ENCODE data around the gene TMEM35B. TPM values are rescaled to one million over a fixed set of nuclear protein-coding genes. Genes with fewer than 3 reads are reported as not detected.
"Not testable (repeated sequence)": the region's sequence is repeated elsewhere in the genome, so short reads cannot be mapped to it uniquely, and the experiment has no call there.

TMEM35B gene
- total RNA-seq, 4 donors from 2014 or later = 50.1 to 123 (median 67.0) TPM

- H3K9me3 ChIP-seq = no peaks in the 10 kb centered on the region
- no peaks in the 10 kb centered on the region for H3K27me3 ChIP-seq
- DNase-seq = peak; percentile 53 to 56
- H3K4me1 ChIP-seq = peaks cover 2 to 15% of the 10 kb centered on the region in 2 donors
- WGBS, 2 donors = 34 to 41% methylated on average over 8 of the region's 8 CpGs
- H3K27ac ChIP-seq = no peak overlapping the region
- no peak overlapping the region for H3K4me3 ChIP-seq (replicated peaks in 1 of 3)
- no peaks in the 10 kb centered on the region for H3K36me3 ChIP-seq
- intact Hi-C loops (cut with DNase I) = no loop called here
- no peak for TF ChIP-seq POLR2A (IDR thresholded peaks at IDR 0.05)
- no peak for TF ChIP-seq CTCF (IDR thresholded peaks at IDR 0.05)
Observed at GRCh38 chr1:34974626-34975025, 10.5 kb downstream of the TMEM35B start.

GRCh38 chr1:34973326-34973725 is 11.8 kb downstream of the TMEM35B start:
- H3K4me1 ChIP-seq = peaks cover 2 to 15% of the 10 kb centered on the region in 2 donors
- no peaks in the 10 kb centered on the region for H3K9me3 ChIP-seq
- no peaks in the 10 kb centered on the region for H3K27me3 ChIP-seq
- DNase-seq = no peak
- WGBS, 2 donors = 90 to 100% methylated on average over 3 of the region's 3 CpGs
- H3K36me3 ChIP-seq = no peaks in the 10 kb centered on the region
- intact Hi-C loops (cut with DNase I) = no loop called here
- TF ChIP-seq CTCF (IDR thresholded peaks at IDR 0.05) (no peak), POLR2A (IDR thresholded peaks at IDR 0.05) (no peak)
- no peak overlapping the region for H3K4me3 ChIP-seq (replicated peaks in 1 of 3)
- H3K27ac ChIP-seq = no peak overlapping the region

- Histone ChIP-seq H3K27me3 (no peaks in the 10 kb centered on the region), H3K9me3 (no peaks in the 10 kb centered on the region), H3K27ac (no peak overlapping the region), H3K4me3 (replicated peaks in 1 of 3) (no peak overlapping the region), H3K4me1 (peaks cover 2 to 15% of the 10 kb centered on the region in 2 donors), H3K36me3 (no peaks in the 10 kb centered on the region)
- no peak for DNase-seq
- intact Hi-C loops (cut with DNase I) = no loop called here
- 34 to 37% methylated on average over 5 of the region's 5 CpGs for WGBS, 2 donors
- no peak for TF ChIP-seq POLR2A (IDR thresholded peaks at IDR 0.05)
- no peak for TF ChIP-seq CTCF (IDR thresholded peaks at IDR 0.05)
Observed at GRCh38 chr1:34970829-34971228, 14.3 kb downstream of the TMEM35B start.

- no peaks in the 10 kb centered on the region for H3K9me3 ChIP-seq
- H3K4me3 ChIP-seq (replicated peaks in 1 of 3) = no peak overlapping the region
- intact Hi-C loops (cut with DNase I) = no loop called here
- no peaks in the 10 kb centered on the region for H3K36me3 ChIP-seq
- H3K27me3 ChIP-seq = no peaks in the 10 kb centered on the region
- TF ChIP-seq CTCF (IDR thresholded peaks at IDR 0.05) (no peak), POLR2A (IDR thresholded peaks at IDR 0.05) (no peak)
- DNase-seq = no peak
- WGBS, 2 donors = 92 to 94% methylated on average over 5 of the region's 5 CpGs
- no peak overlapping the region for H3K27ac ChIP-seq
- peaks cover 2 to 12% of the 10 kb centered on the region in 2 donors for H3K4me1 ChIP-seq
Observed at GRCh38 chr1:34970220-34970735, 14.9 kb downstream of the TMEM35B start.

GRCh38 chr1:34968297-34968696 is 16.9 kb downstream of the TMEM35B start:
- H3K27ac ChIP-seq; DNase-seq; H3K4me3 ChIP-seq (replicated peaks in 1 of 3); H3K9me3 ChIP-seq; H3K4me1 ChIP-seq; H3K27me3 ChIP-seq; intact Hi-C loops (cut with DNase I); H3K36me3 ChIP-seq: not testable (repeated sequence)
- 89 to 94% methylated on average over 3 of the region's 3 CpGs for WGBS, 2 donors

- H3K4me1 ChIP-seq; H3K4me3 ChIP-seq (replicated peaks in 1 of 3); H3K36me3 ChIP-seq; H3K9me3 ChIP-seq; H3K27me3 ChIP-seq; H3K27ac ChIP-seq; intact Hi-C loops (cut with DNase I); DNase-seq: not testable (repeated sequence)
- no CpG with 5 or more reads among the region's 36 CpGs for WGBS, 2 donors
Observed at GRCh38 chr1:34967672-34968071, 17.5 kb downstream of the TMEM35B start.
